Measurements from ENCODE around the gene EEFSEC. TPM values are rescaled to one million over a fixed set of nuclear protein-coding genes. Genes with fewer than 3 reads are reported as not detected.

Gene EEFSEC
- total RNA-seq, 2 donors from 2014 or later, result 15.7 to 18.0 TPM

- Histone ChIP-seq H3K4me1 (peaks cover 0 to 46% of the 10 kb centered on the region in 2 donors), H3K4me3 (no peak overlapping the region), H3K9me3 (no peaks in the 10 kb centered on the region), H3K36me3 (no peaks in the 10 kb centered on the region), H3K27ac (no peak overlapping the region), H3K27me3 (no peaks in the 10 kb centered on the region)
- TF ChIP-seq CTCF (IDR thresholded peaks at IDR 0.05), result no peak
- peak; percentile 43 for DNase-seq (ENCODE audit: low spot score)
Measured at GRCh38 chr3:128277378-128278069, 124.2 kb downstream of the EEFSEC start.

DNA sequence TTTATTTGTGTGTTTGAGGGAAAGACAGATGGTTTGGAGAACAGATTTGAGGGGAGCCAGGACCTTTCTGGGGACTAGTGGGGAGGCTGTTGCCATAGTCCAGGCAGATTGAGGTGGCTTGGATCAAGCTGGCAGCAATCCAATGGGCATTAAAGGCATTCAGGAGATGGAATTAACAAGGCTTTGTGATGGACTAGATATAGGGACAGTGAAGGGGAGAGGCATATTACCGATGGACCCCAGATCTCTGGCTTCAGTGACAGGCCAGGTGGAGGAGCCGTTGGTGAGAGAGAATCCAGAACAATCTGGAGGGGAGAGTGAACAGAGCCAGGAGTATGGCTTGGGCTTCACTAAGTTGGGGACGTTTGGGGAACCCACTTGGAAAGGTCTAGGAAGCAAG, 124.8 kb downstream of the EEFSEC start:
- Histone ChIP-seq H3K27me3 (no peaks in the 10 kb centered on the region), H3K9me3 (no peaks in the 10 kb centered on the region), H3K4me1 (peaks cover 0 to 49% of the 10 kb centered on the region in 2 donors), H3K36me3 (no peaks in the 10 kb centered on the region), H3K4me3 (no peak overlapping the region), H3K27ac (no peak overlapping the region)
- DNase-seq (ENCODE audit: low spot score), result no peak
- no peak for TF ChIP-seq CTCF (IDR thresholded peaks at IDR 0.05)

GRCh38 chr3:128278761-128279600, 125.7 kb downstream of the EEFSEC start:
- DNase-seq (ENCODE audit: low spot score), result no peak
- Histone ChIP-seq H3K9me3 (no peaks in the 10 kb centered on the region), H3K4me3 (no peak overlapping the region), H3K36me3 (no peaks in the 10 kb centered on the region), H3K27me3 (no peaks in the 10 kb centered on the region), H3K4me1 (peaks cover 0 to 42% of the 10 kb centered on the region in 2 donors), H3K27ac (no peak overlapping the region)
- no peak for TF ChIP-seq CTCF (IDR thresholded peaks at IDR 0.05)

DNA sequence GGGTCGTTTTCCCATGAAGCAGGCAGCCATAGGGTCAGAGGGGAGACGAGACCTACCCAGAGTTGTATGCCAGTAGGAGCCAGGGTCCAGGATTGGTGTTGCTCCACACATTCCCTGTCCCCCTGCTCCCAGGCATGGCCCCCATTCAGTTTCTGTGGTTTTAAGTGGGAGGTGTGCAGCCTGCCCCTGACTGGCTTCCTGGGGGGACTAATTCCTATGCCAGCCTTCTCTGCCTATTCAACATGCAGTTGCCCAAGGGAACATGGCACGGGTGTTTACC, 126.3 kb downstream of the EEFSEC start:
- Histone ChIP-seq H3K4me3 (no peak overlapping the region), H3K9me3 (no peaks in the 10 kb centered on the region), H3K27me3 (no peaks in the 10 kb centered on the region), H3K4me1 (peaks cover 0 to 37% of the 10 kb centered on the region in 2 donors), H3K27ac (no peak overlapping the region), H3K36me3 (no peaks in the 10 kb centered on the region)
- DNase-seq (ENCODE audit: low spot score), result no peak
- TF ChIP-seq CTCF (IDR thresholded peaks at IDR 0.05), result no peak

- Histone ChIP-seq H3K36me3 (no peaks in the 10 kb centered on the region), H3K27ac (no peak overlapping the region), H3K9me3 (no peaks in the 10 kb centered on the region), H3K4me3 (no peak overlapping the region), H3K27me3 (no peaks in the 10 kb centered on the region), H3K4me1 (peaks cover 0 to 37% of the 10 kb centered on the region in 2 donors)
- no peak for TF ChIP-seq CTCF (IDR thresholded peaks at IDR 0.05)
- no peak for DNase-seq (ENCODE audit: low spot score)
Measured at GRCh38 chr3:128280481-128281052, 127.3 kb downstream of the EEFSEC start.
